DOHH2 (cell line): ENCODE data around the gene VGF.
A peak's percentile ranks its signal among the peaks of the same experiment; 100 is the strongest.
"Not testable (repeated sequence)": the region's sequence is repeated elsewhere in the genome, so short reads cannot be mapped to it uniquely, and the experiment has no call there.

ENCODE experiments used
- H3F3A ChIP-seq: fragments of 200-600 bp; sonication (generic), shearing (Covaris generic); 2 replicates; pipeline ENCODE4 v1.6.0; 2016; ENCODE audit warnings: antibody characterized with exemption, mild to moderate bottlenecking; ENCODE audit not compliant: control insufficient read depth, insufficient read depth
- H3K27ac ChIP-seq: fragments of 200-600 bp; sonication (generic); 2 replicates; pipeline ENCODE4 v1.5.1; 2014; ENCODE audit warnings: low read depth, mild to moderate bottlenecking, low read length, moderate library complexity
- H3K27me3 ChIP-seq: fragments of 200-600 bp; sonication (generic); 2 replicates; pipeline ENCODE4 v1.6.1; 2014; ENCODE audit warnings: mild to moderate bottlenecking, low read length, mixed read lengths; ENCODE audit not compliant: control insufficient read depth
- H3K36me3 ChIP-seq: fragments of 200-600 bp; sonication (generic); 2 replicates; pipeline ENCODE4 v1.6.1; 2014; ENCODE audit warnings: mild to moderate bottlenecking, low read length, moderate library complexity, mixed read lengths; ENCODE audit not compliant: control insufficient read depth
- H3K4me1 ChIP-seq: fragments of 200-600 bp; sonication (generic); 2 replicates; pipeline ENCODE4 v1.6.1; 2014; ENCODE audit warnings: mild to moderate bottlenecking, low read length, mixed read lengths; ENCODE audit not compliant: control insufficient read depth
- H3K4me2 ChIP-seq: fragments of 200-600 bp; sonication (generic); 2 replicates; pipeline ENCODE4 v1.6.0; 2014; ENCODE audit warnings: mild to moderate bottlenecking, low read length, moderate library complexity
- H3K4me3 ChIP-seq: fragments of 200-600 bp; sonication (generic); 2 replicates; pipeline ENCODE4 v1.5.1; 2014; ENCODE audit warnings: mild to moderate bottlenecking, low read length, mixed read lengths
- H3K79me2 ChIP-seq: fragments of 200-600 bp; sonication (generic); 2 replicates; pipeline ENCODE4 v1.6.1; 2014; ENCODE audit warnings: mild to moderate bottlenecking, low read length, mixed read lengths; ENCODE audit not compliant: control insufficient read depth
- H3K9me2 ChIP-seq: fragments of 200-600 bp; sonication (generic); replicated peaks from 2 replicates; pipeline ENCODE4 v1.6.1; 2014; ENCODE audit warnings: mild to moderate bottlenecking, low read length, mixed read lengths; ENCODE audit not compliant: control insufficient read depth
- H3K9me3 ChIP-seq: fragments of 200-600 bp; sonication (generic); 2 replicates; pipeline ENCODE4 v1.6.1; 2014; ENCODE audit warnings: antibody characterized with exemption, low read length, mixed read lengths; ENCODE audit not compliant: control insufficient read depth, insufficient read depth
- H4K20me1 ChIP-seq: fragments of 200-600 bp; sonication (generic); 2 replicates; pipeline ENCODE4 v1.6.0; 2014; ENCODE audit warnings: low read depth, mild to moderate bottlenecking, antibody characterized with exemption, low read length, moderate library complexity; ENCODE audit not compliant: control insufficient read depth, insufficient read depth
- EZH2phosphoT487 ChIP-seq: fragments of 200-600 bp; sonication (generic); IDR thresholded peaks from 2 replicates; pipeline ENCODE4 v1.6.1; 2017; ENCODE audit warnings: borderline replicate concordance, mild to moderate bottlenecking, antibody characterized with exemption, low read length, moderate library complexity, mixed read lengths
- TF ChIP-seq, protein P1 (sequence below): fragments of 200-600 bp; sonication (generic); IDR thresholded peaks from one replicate; pipeline ENCODE4 v1.5.1; 2014; ENCODE audit warnings: antibody characterized with exemption, mild to moderate bottlenecking, low read depth, low read length; ENCODE audit not compliant: poor library complexity, severe bottlenecking

VGF gene

GRCh38 chr7:101137651-101138212, 27.6 kb downstream of the VGF start:
- no peaks in the 10 kb centered on the region for H3K9me3 ChIP-seq
- TF ChIP-seq, protein P1, sequence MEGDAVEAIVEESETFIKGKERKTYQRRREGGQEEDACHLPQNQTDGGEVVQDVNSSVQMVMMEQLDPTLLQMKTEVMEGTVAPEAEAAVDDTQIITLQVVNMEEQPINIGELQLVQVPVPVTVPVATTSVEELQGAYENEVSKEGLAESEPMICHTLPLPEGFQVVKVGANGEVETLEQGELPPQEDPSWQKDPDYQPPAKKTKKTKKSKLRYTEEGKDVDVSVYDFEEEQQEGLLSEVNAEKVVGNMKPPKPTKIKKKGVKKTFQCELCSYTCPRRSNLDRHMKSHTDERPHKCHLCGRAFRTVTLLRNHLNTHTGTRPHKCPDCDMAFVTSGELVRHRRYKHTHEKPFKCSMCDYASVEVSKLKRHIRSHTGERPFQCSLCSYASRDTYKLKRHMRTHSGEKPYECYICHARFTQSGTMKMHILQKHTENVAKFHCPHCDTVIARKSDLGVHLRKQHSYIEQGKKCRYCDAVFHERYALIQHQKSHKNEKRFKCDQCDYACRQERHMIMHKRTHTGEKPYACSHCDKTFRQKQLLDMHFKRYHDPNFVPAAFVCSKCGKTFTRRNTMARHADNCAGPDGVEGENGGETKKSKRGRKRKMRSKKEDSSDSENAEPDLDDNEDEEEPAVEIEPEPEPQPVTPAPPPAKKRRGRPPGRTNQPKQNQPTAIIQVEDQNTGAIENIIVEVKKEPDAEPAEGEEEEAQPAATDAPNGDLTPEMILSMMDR, result no peak
- TF ChIP-seq EZH2phosphoT487, result no peak
- peaks cover 7% of the 10 kb centered on the region for H3K4me1 ChIP-seq
- peaks cover 42% of the 10 kb centered on the region for H3K27me3 ChIP-seq
- H3K36me3 ChIP-seq, result no peaks in the 10 kb centered on the region
- no peak overlapping the region for H3K27ac ChIP-seq
- H3K9me2 ChIP-seq, result no peaks in the 10 kb centered on the region
- 0 out of 2 replicates have a peak, but pooled peaks cover 3% of the 10 kb centered on the region for H4K20me1 ChIP-seq
- H3K79me2 ChIP-seq, result no peaks in the 10 kb centered on the region
- peak overlapping the region; percentile 43 for H3K4me2 ChIP-seq
- no peak overlapping the region for H3K4me3 ChIP-seq
- H3F3A ChIP-seq, result 0 out of 2 replicates have a peak, but pooled peaks cover 2% of the 10 kb centered on the region

GRCh38 chr7:101134399-101134980, 30.9 kb downstream of the VGF start:
- H3K9me2 ChIP-seq, result no peaks in the 10 kb centered on the region
- H3K4me3 ChIP-seq, result no peak overlapping the region
- H3K79me2 ChIP-seq, result no peaks in the 10 kb centered on the region
- no peak for TF ChIP-seq EZH2phosphoT487
- TF ChIP-seq, protein P1, result no peak
- no peak overlapping the region for H3K4me2 ChIP-seq
- H3K36me3 ChIP-seq, result no peaks in the 10 kb centered on the region
- peaks cover 38% of the 10 kb centered on the region for H3K27me3 ChIP-seq
- no peaks in the 10 kb centered on the region for H3K9me3 ChIP-seq
- H3F3A ChIP-seq, result no peaks in the 10 kb centered on the region
- H3K27ac ChIP-seq, result no peak overlapping the region
- H3K4me1 ChIP-seq, result peaks cover 7% of the 10 kb centered on the region
- H4K20me1 ChIP-seq, result 0 out of 2 replicates have a peak, but pooled peaks cover 3% of the 10 kb centered on the region

- Histone ChIP-seq H3K4me1 (peaks cover 7% of the 10 kb centered on the region), H3K79me2 (no peaks in the 10 kb centered on the region), H3K9me2 (no peaks in the 10 kb centered on the region), H3K4me3 (no peak overlapping the region), H4K20me1 (0 out of 2 replicates have a peak, but pooled peaks cover 3% of the 10 kb centered on the region), H3K27ac (no peak overlapping the region), H3K4me2 (no peak overlapping the region), H3F3A (no peaks in the 10 kb centered on the region), H3K36me3 (no peaks in the 10 kb centered on the region), H3K27me3 (peaks cover 37% of the 10 kb centered on the region), H3K9me3 (no peaks in the 10 kb centered on the region)
- TF ChIP-seq, protein P1, result no peak
- TF ChIP-seq EZH2phosphoT487, result no peak
These were observed 31.6 kb downstream of the VGF start for GRCh38 chr7:101133621-101134398.

- not testable (repeated sequence) for H3K4me3 ChIP-seq, H3K9me2 ChIP-seq, H3K36me3 ChIP-seq, H3K4me1 ChIP-seq, H3F3A ChIP-seq, H3K27ac ChIP-seq, H3K9me3 ChIP-seq, H3K4me2 ChIP-seq, H4K20me1 ChIP-seq, H3K79me2 ChIP-seq
- peaks cover 44% of the 10 kb centered on the region for H3K27me3 ChIP-seq
These were observed 32.5 kb downstream of the VGF start for GRCh38 chr7:101132626-101133600.
